Measurements from ENCODE around the gene ELOVL2.

Gene ELOVL2

GRCh38 chr6:11056871-11057270 is 12.8 kb upstream of the ELOVL2 start:
- no peak for DNase-seq

- no peak for DNase-seq
Observed at GRCh38 chr6:11055127-11055627, 11.1 kb upstream of the ELOVL2 start.

GRCh38 chr6:11054722-11055121 is 10.6 kb upstream of the ELOVL2 start:
- DNase-seq: no peak

- DNase-seq: no peak
Observed at GRCh38 chr6:11053307-11053706, 9.2 kb upstream of the ELOVL2 start.

DNA sequence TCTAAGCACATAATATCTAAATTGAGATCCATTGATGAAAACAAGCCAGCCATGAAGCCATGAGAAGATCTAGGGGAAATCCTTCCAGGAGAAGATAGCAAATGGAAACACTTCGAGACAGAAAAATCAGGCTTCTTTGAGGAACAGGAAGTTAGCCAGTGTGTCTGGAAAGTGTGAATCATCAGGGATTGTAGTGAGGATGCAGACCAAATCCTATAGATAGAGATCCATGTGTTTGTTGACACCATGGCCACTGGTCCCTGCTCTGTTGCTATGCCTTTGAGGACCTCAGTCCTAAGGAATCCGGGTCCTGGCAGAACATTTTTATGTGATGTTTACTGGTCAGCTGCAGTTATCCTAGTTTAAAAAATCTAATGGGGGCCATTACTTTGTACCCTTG is 6.6 kb upstream of the ELOVL2 start:
- peak; percentile 58 for DNase-seq

DNA sequence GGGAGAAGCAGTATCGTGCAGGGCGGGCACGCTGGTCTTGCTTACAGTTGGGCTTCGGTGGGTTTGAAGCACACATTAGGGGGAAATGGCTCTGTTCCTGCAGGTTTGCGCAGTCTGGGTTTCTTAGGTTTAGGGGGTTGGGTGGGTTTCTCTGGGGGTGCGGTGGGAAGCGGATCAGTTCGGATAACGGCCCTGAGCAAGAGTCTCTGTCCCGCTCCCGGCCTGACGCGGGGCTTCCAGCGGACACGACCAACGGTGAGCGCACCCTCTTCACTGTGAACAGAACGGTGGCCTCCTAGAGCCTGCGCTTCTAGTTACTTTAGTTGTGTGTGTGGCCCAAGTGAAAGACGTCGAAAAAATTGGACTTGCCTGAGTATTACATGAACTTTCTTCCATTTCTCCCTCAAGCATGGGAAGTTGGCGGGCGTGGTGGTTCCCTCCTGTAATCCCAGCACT is 635 bp upstream of the ELOVL2 start:
- no peak for DNase-seq

GRCh38 chr6:11043378-11043960 is 636 bp downstream of the ELOVL2 start:
- DNase-seq: no peak

DNA sequence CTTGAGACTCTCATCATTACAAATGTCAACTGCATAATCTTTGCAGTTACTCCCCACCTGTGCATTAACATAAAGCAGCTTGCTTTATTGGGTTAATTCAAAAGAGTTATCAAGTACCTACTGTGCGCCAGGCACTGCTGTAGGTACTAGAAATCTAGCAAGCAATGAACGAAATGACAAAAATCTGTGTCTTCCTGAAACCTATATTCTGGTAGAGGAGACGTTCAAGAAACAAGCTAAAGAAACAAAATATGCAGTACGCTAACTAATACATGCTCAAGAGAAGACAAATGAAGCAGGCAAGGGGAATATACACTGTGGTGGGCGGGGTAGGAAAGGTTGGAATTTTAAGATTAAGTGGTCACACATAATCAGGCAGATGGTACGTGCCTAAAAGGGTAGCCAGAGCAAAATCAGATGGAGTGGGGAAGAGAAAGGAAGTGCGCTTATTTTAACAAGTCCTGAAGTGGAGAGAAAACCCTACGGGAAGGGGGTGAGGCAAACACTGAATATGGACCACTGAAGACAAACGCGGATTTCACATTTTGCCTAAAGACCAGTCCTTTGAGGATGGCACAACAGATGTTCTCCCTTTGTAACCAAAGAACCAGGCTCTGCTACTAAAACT is 1.2 kb downstream of the ELOVL2 start:
- no peak for DNase-seq

DNA sequence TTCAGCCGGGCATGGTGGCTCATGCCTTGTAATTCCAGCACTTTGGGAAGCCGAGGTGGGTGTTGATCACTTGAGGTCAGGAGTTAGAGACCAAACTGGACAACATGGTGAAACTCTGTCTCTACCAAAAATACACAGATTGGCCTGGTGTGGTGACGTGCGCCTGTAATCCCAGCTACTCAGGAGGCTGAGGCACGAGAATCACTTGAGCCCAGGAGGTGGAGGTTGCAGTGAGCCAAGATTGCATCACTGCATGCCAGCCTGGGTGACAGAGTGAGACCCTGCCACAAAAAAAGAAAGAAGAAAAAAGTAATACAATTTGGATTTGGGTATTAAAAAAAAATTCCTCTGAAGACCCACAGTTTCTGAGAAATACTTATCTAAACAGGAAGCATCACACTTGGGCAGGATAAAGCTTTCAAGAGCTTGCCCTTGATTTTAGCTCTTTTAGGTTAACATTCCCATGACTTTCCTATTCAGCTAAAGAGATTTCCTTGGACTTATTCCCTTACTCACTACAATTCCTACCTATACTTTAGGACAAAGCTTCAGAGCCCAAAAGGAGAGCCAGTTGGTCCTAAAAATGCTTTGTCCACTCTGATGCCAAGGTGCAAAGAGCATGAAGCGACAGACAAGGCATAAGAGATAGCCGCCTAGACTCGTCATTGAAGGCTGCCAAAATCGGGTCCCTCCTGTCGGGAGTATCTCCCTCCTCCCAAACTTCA is 1.9 kb downstream of the ELOVL2 start:
- no peak for DNase-seq

- DNase-seq: no peak
Observed at GRCh38 chr6:11040134-11040533, 4.0 kb downstream of the ELOVL2 start.

GRCh38 chr6:11039040-11039439 is 5.1 kb downstream of the ELOVL2 start:
- DNase-seq: no peak

DNA sequence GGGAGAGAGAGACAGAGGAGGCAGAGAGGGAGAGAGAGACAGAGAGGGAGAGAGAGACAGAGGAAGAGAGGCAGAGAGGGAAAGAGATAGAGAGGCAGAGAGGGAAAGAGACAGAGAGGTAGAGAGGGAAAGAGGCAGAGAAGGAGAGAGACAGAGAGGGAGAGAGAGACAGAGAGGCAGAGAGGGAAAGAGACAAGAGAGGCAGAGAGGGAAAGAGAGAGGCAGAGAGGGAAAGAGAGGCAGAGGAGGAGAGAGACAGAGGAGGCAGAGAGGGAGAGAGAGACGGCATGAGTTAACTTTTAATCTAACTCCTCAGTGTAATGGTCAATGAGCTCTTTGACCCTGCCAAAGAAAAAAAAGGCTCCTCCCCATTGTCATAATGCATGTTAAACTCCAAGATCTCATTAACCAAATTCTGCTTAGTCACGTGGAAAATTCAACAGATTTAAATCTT is 7.1 kb downstream of the ELOVL2 start:
- DNase-seq: no peak

DNA sequence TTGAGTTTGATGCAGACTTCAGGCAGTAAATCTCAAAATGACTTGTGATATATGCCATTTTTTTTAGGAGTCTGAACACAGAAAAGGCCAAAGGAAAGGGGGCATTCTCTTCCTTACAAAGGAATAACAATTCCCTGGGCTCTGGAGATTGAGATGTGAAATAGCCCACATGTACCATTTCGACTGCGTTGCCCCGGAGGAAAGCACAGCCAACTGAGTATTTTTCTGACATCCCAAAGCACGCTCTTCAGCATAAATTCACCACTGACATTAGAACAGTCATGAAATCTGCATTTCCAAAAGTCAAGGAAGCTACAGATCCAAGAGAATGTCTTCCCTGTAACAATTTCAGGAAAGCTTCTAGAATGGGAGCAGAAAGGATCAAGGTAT is 7.8 kb downstream of the ELOVL2 start:
- DNase-seq: no peak

- no peak for DNase-seq
Observed at GRCh38 chr6:11035616-11036350, 8.3 kb downstream of the ELOVL2 start.

DNA sequence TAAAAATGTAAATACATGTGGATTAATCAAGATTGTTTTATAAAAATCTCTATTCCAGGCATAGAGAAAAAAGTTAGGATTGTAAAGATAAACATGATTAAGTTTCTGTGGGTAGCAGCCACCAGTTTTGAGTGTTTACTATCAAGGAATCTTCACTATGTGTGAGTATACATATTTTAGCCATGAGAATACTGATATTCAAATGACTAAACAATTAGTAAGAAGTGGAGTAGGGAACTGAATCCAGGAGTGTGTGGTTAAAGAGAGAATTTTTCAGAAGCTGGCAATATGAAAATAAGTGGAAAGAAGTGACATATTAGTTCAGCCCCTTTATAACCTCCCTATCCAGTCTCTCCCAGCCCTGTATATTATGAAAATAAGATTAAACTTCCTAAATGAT is 10.3 kb downstream of the ELOVL2 start:
- no peak for DNase-seq

DNA sequence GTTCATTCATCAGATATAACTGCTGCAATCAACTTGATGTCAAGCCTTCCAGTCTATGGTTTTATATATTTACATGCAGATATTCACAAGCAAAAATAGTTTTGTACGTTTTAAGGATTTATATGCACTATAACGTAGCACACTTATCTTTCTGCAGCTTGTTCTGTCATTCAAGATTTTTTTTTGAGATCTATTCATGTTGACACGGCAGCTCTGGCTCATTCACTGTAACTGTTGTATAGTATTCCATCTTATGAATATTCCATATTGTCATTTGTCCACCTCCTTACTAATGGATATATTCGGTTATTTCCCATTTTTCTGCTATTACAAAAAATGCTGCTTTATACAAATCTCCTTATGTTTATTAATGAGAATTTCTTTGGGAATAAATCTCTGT is 13.2 kb downstream of the ELOVL2 start:
- no peak for DNase-seq

GRCh38 chr6:11028959-11029358 is 15.1 kb downstream of the ELOVL2 start:
- DNase-seq: no peak

- no peak for DNase-seq
Observed at GRCh38 chr6:11027565-11028110, 16.5 kb downstream of the ELOVL2 start.

GRCh38 chr6:11025921-11026635 is 18.0 kb downstream of the ELOVL2 start:
- no peak for DNase-seq

DNA sequence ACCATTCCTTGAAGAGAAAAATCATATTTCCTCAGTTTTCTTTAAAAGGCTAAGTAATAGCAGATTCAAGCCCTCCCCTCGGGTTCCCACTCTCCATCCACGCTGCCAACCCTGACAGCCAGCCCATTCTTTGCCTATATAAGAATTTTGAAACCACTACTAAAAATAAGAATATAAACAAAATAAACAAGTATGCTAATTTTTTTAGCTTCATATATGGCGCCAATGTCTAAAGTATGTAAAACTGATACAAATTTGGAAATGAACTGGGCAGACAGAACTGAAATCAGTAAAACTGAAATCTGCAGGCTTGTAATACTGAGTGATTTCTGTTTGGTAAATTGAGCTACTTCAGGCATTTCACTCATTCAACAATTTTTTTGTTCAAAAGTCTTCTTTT is 19.0 kb downstream of the ELOVL2 start:
- no peak for DNase-seq

GRCh38 chr6:11023032-11023431 is 21.1 kb downstream of the ELOVL2 start:
- no peak for DNase-seq

GRCh38 chr6:11021714-11022113 is 22.4 kb downstream of the ELOVL2 start:
- DNase-seq: no peak
